T-helper 17 cell (primary cell): Measurements from ENCODE around the gene FIBIN. TPM values are rescaled to one million over a fixed set of nuclear protein-coding genes. Genes with fewer than 3 reads are reported as not detected.

ENCODE experiments used
- ATAC-seq: fragments of 150-1000 bp; cut with Tn5 transposase; 2 replicates; pipeline ENCODE4 v1.10.0; 2021; ENCODE audit warnings: mild to moderate bottlenecking, moderate library complexity
- DNase-seq, 3 donors: peaks; one replicate each; pipeline versions ENCODE4 v3.0.0 to v3.0.0-alpha.2; 2020 to 2021
- H3K9me3 ChIP-seq: one replicate; pipeline ENCODE4 v1.7.0; 2013; ENCODE audit warnings: low read length, mild to moderate bottlenecking; ENCODE audit not compliant: control insufficient read depth, poor library complexity, severe bottlenecking
- H3K27ac Mint-ChIP-seq: one replicate; pipeline ENCODE4 v1.8.0; 2022; ENCODE audit warnings: mild to moderate bottlenecking, moderate library complexity, mixed read lengths
- H3K27me3 Mint-ChIP-seq: one replicate; pipeline ENCODE4 v1.8.0; 2022; ENCODE audit warnings: mixed read lengths
- H3K36me3 Mint-ChIP-seq: one replicate; pipeline ENCODE4 v1.8.0; 2022; ENCODE audit warnings: low read depth, mixed read lengths
- H3K4me1 Mint-ChIP-seq: one replicate; pipeline ENCODE4 v1.8.0; 2022; ENCODE audit warnings: mild to moderate bottlenecking, mixed read lengths
- H3K4me3 Mint-ChIP-seq: one replicate; pipeline ENCODE4 v1.8.0; 2022; ENCODE audit warnings: mild to moderate bottlenecking, moderate library complexity, mixed read lengths
- total RNA-seq, 4 donors: library from RNA in 2 of 4; stranded (reverse) in 2 of 4; gene quantifications; one replicate each; pipeline ENCODE4 v1.2.3 and lab custom pipeline; 2022 to 2026

FIBIN gene
- total RNA-seq (not detected), total RNA-seq (lab: John Stamatoyannopoulos, UW) (0 reads per million in 2 donors)

DNA sequence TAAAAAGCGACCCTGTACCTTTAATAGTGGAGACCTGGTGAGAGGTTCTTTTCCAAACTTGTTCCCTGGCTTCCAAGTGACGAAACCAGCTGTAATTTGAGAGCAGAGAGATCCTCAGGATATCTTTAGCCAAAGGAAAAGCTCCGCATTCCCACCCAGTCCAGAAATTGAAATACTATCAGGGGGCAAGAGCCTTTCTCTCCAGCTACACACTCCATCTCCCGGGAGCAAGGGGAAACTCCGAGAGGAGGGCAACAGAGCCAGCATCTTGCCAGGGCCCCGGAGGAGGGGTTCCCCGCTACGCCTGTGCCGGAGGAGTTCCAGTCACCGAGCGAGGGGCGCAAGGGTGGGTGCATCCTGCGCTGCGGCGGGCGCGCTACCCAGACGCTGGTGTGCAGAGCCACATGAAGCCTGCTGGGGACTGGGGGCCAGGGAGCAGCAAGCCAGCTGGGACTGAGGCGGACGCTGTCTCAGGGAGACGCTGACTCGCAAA lies at the start of gene FIBIN:
Gene FIBIN (plus strand): TSS at position 148 of the 493 bp plus-strand sequence. CDS start 415 bp downstream, outside the sequence.
- no peak for DNase-seq
- Mint-ChIP-seq H3K36me3 (no peaks in the 10 kb centered on the region), H3K4me1 (no peaks in the 10 kb centered on the region), H3K27me3 (no peaks in the 10 kb centered on the region), H3K4me3 (no peak within 1 kb of the TSS), H3K27ac (no peak within 1 kb of the TSS)
- no peaks in the 10 kb centered on the region for H3K9me3 ChIP-seq
- ATAC-seq: no peak

DNA sequence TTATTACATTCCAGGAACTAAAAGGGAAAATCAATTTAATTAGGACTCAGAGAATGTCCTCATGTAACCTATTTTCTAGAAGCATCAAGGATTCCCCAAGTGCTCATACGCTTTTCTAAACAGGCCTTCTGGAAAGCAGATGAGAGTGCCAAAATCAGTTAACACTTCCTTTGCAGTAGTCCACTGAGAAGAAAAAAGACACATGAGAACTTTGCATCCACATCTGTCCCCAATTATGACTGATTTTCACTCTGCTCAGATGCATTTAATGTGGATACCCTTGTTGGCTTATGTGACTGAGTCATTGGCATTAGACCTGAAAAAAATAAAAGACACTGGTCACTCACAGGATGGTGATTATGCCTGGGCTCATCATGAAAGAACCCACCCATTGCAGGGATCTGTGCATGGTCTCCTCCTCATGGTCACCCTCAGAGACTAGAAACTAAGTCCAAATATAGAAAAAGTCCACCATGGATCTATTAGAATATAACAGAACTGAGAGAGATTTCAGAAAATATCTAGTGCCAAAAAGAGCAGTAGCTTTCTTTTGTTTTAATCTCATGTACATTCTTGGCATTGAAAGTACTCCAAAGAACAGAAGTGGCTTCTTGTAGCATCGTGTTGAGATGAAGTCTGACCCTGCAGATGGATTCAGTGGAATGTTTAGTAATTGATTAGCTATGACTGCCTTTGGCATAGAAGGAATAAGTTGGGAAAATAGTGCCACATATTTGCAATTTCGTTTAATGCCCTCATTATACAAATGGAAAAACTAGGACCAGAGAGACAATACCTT lies 48.8 kb upstream of the FIBIN start:
- Mint-ChIP-seq H3K36me3 (no peaks in the 10 kb centered on the region), H3K4me3 (no peak overlapping the region), H3K27ac (no peak overlapping the region), H3K27me3 (no peaks in the 10 kb centered on the region), H3K4me1 (no peaks in the 10 kb centered on the region)
- H3K9me3 ChIP-seq: no peaks in the 10 kb centered on the region
- no peak for DNase-seq
- ATAC-seq: no peak

DNA sequence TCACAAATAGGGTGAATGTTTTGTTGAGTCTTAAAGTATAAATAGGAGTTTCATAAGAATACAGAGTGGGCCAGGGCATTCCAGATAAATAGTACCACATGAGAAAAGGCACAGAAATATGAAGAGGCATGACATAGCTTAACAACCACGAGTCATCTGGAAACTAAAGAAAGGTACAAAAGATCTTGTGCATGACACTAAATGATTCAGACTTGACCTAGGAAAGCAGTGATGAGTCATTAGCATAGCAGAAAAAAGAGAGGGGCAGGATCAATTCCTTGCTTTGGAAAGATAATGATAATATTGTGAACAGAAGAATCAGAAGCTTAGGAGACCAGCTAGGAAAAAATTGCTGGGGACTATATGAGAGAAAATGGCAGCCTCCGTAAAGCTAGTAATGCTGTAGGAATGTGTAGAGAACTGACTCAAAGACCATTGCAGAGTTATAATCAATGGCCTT lies 47.6 kb upstream of the FIBIN start:
- Mint-ChIP-seq H3K4me3 (no peak overlapping the region), H3K4me1 (no peaks in the 10 kb centered on the region), H3K27ac (no peak overlapping the region), H3K27me3 (no peaks in the 10 kb centered on the region), H3K36me3 (no peaks in the 10 kb centered on the region)
- ATAC-seq (no peak), DNase-seq (no peak)
- no peaks in the 10 kb centered on the region for H3K9me3 ChIP-seq

DNA sequence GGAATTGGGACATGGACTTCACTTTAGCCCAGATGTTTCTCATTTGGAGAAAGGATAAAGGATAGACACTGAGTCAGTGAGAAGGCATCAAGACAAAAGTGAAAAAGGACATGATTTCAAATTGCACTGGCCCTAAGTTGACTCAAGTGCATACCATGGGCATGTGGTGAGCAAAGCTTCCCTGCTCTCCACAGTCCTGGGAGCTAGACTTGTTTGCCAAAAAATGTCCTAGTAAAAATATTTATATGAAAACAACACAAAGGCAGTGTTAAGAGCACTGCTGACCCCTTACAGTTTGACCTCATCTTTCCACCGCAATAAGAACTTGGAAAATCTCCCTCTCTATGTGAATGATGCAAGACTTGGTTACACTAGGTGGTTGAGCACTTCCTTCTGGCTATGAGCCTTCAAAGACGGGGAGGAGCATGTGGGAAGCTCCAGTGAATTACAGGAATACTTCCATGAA lies 46.5 kb upstream of the FIBIN start:
- no peak for DNase-seq
- Mint-ChIP-seq H3K27ac (no peak overlapping the region), H3K4me3 (no peak overlapping the region), H3K27me3 (no peaks in the 10 kb centered on the region), H3K36me3 (no peaks in the 10 kb centered on the region), H3K4me1 (no peaks in the 10 kb centered on the region)
- no peak for ATAC-seq
- H3K9me3 ChIP-seq: no peaks in the 10 kb centered on the region

DNA sequence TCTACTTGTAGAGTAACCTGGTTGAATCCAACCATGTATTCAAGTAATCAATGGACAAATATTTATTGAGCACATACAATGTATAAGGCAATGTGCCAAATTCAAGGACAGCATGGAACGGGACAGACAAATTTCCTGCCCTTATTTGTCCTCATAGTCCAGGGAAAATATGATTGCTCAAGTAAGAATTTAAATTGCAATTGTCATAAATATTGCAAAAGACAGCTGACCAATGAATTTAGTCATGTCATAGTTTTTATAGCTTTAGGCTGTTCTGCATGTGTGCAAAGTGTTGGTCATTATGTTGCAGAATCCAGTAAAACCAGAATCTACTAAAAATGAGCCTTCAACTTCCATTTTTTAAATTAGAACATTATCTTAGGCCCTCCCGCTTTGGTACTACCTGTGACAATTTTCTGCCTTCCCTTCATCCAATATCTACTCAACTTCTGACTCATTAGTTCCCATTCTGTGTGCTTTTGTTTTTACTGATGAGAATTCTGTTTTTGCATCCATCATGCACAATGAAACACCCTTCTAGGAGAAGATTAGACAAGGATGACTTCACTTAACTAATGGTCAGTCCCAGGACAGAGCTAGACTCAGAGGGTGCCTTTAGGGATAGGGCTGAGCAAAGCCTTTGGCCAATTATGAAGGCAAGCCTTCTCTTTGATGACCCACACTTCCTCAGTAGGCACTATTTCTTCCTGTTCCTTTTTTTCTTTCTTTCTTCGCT lies 45.8 kb upstream of the FIBIN start:
- H3K4me1 Mint-ChIP-seq: no peaks in the 10 kb centered on the region
- H3K4me3 Mint-ChIP-seq: no peak overlapping the region
- H3K27ac Mint-ChIP-seq: no peak overlapping the region
- no peaks in the 10 kb centered on the region for H3K27me3 Mint-ChIP-seq
- no peaks in the 10 kb centered on the region for H3K36me3 Mint-ChIP-seq
- no peaks in the 10 kb centered on the region for H3K9me3 ChIP-seq
- no peak for ATAC-seq
- DNase-seq: no peak

DNA sequence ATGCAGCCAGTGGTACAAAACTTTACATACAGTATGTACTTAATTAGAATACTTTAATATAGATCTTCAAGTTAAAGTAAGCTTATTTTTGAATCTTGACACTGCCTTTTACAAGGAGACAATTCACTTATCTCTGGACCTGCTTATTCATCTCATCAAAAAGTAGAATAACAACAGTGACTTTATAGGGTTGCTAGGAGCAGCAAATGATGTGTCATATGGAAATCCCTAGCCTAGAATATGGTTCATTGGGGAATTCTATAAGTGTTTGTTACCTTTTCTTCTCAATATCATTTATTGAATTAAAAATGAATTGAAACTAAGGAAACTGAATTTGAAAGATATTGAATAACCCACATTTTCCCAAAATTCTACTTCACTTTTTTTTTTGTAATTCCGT lies 45.0 kb upstream of the FIBIN start:
- ATAC-seq (no peak), DNase-seq (no peak)
- no peaks in the 10 kb centered on the region for H3K9me3 ChIP-seq
- Mint-ChIP-seq H3K27me3 (no peaks in the 10 kb centered on the region), H3K4me1 (no peaks in the 10 kb centered on the region), H3K27ac (no peak overlapping the region), H3K36me3 (no peaks in the 10 kb centered on the region), H3K4me3 (no peak overlapping the region)

DNA sequence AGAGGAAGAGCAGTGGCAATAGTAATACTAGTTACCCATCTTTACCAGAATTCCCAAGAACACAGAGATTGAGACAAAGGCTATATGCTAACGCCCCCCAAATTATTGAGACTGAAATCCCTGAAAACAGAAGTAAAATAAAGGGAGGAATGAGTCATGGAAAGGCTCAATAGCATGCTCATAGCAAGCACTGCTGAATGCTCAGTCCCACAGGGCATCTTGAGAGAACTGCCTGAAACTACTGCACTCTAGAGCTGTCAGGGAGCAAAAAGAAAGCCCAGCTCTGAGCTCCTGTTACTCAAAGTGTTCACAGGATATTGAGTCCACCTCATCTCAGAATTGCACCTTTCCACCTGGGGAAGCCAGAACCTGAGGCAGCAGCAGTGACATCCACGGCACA lies 44.1 kb upstream of the FIBIN start:
- no peaks in the 10 kb centered on the region for H3K4me1 Mint-ChIP-seq
- no peak overlapping the region for H3K4me3 Mint-ChIP-seq
- no peaks in the 10 kb centered on the region for H3K27me3 Mint-ChIP-seq
- H3K36me3 Mint-ChIP-seq: no peaks in the 10 kb centered on the region
- H3K27ac Mint-ChIP-seq: no peak overlapping the region
- ATAC-seq (no peak), DNase-seq (no peak)
- no peaks in the 10 kb centered on the region for H3K9me3 ChIP-seq

DNA sequence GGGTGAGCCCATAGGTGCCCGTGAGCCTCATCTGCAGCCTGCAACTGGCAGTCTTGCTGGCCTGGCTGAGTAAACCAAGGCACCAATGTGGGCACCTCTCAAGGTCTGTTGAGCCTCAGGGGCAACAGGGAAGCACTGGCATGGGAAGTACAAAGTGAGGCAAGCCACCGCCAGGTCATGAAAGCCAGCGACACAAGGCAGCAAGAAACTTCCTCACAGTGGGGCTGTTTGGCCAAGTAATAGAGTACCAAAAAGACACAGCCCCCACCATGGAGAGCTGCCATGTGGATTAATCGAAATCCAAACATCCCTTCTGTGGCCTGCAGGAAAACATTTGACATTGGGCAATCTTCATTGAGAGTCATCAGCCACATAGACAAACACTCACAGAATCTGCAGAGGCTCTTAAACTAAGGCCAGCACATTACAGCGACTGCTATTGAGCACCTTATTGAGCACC lies 43.6 kb upstream of the FIBIN start:
- no peak overlapping the region for H3K4me3 Mint-ChIP-seq
- no peaks in the 10 kb centered on the region for H3K4me1 Mint-ChIP-seq
- no peak overlapping the region for H3K27ac Mint-ChIP-seq
- ATAC-seq (no peak), DNase-seq (no peak)
- H3K9me3 ChIP-seq: no peaks in the 10 kb centered on the region
- no peaks in the 10 kb centered on the region for H3K36me3 Mint-ChIP-seq
- H3K27me3 Mint-ChIP-seq: no peaks in the 10 kb centered on the region

DNA sequence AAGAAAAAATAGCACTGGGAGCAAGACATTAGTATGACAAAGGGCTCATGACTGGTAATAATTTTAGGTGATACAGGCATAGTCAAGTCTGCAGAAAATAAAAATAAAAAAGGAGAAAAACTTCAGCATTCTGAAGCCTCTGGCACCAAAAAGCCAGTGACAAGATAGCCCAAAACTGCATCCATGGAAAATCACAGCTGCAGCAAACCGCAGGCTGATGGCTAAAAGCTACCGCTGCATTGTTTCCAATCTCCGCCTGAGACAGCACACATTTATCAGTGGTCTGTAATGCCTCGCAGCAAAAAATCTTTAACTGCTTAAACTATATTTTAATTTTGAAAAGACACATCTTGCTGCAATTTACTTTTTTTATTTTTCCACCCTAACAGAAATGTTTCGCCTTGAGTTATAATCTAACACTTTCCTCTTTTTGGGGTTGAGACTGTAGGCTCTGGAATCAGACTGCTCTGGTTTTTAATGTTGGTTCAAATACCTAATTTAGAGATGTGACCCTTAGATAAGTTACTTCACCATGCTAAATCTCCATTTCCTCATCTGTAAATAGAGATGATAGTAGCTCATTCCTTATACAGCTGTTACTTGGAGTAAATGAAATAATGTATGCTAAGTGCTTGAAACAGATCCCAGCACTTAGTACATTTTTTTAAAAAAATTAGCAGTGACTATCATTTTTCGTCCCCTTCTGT lies 42.0 kb upstream of the FIBIN start:
- no peak overlapping the region for H3K27ac Mint-ChIP-seq
- no peak overlapping the region for H3K4me3 Mint-ChIP-seq
- H3K27me3 Mint-ChIP-seq: no peaks in the 10 kb centered on the region
- no peaks in the 10 kb centered on the region for H3K4me1 Mint-ChIP-seq
- ATAC-seq (no peak), DNase-seq (no peak)
- no peaks in the 10 kb centered on the region for H3K36me3 Mint-ChIP-seq
- H3K9me3 ChIP-seq: no peaks in the 10 kb centered on the region

DNA sequence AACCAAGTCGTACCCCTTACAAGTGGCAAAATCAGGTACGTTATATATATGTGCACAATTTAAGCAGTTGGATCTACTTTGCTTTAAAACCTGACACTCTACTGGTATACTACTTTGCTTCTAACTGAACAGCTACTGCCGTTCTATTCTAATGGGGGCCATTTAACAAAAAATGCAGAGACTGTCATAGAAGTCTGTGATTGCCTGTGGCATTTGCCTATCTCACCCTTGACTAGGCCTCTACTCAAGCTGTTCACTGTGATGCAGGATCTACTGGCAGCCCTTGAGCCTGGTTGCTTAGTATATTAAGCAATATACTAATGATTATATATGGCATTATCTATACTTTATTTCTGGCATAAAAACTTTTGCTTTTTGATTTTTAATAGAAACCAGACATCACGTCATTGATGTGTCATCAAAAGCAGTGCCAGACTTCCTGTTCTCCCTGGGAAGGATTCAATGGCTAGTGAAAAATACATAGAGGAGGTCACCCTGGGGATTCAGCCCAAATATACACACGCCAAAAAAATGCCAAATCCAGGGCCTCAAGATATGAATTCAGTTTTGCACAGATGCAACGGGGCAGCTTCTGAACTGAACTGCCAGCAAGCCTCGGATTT lies 40.0 kb upstream of the FIBIN start:
- H3K36me3 Mint-ChIP-seq: no peaks in the 10 kb centered on the region
- no peak for DNase-seq
- no peaks in the 10 kb centered on the region for H3K4me1 Mint-ChIP-seq
- H3K4me3 Mint-ChIP-seq: no peak overlapping the region
- no peaks in the 10 kb centered on the region for H3K9me3 ChIP-seq
- no peaks in the 10 kb centered on the region for H3K27me3 Mint-ChIP-seq
- H3K27ac Mint-ChIP-seq: no peak overlapping the region
- ATAC-seq: no peak

DNA sequence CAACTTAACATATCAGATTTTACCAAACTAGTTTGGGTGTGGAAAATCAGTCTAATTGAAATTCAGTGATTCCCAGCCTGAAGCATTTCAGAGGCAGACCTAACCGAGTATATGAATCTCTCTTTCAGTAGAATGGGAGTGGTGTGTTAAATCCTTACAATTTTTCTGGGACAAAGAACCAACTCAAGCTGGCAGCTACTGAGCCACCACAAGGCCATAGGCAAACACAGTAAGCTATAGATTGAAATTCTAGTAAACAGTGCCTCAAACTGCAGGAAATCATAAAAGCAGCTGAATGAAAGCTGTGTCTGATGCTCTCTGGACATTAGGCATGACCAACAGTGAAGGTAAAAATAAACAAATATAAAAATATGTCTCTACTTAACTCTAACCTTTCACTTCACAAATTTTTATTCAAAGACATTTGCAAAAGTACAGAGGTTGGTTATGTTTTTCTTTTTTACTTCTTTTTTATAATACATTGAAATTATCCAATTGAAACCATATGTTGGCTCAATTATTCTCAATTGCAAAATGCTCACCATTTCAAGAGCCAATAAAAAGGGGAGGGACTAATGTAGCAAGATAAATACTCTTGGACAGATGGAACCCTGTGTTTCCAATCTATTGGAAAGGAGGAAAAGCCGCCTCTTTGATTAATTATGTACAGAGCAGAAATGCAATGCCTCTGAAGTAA lies 35.8 kb upstream of the FIBIN start:
- Mint-ChIP-seq H3K27me3 (no peaks in the 10 kb centered on the region), H3K4me1 (no peaks in the 10 kb centered on the region), H3K36me3 (no peaks in the 10 kb centered on the region), H3K27ac (no peak overlapping the region), H3K4me3 (no peak overlapping the region)
- H3K9me3 ChIP-seq: no peaks in the 10 kb centered on the region
- ATAC-seq (no peak), DNase-seq (no peak)

DNA sequence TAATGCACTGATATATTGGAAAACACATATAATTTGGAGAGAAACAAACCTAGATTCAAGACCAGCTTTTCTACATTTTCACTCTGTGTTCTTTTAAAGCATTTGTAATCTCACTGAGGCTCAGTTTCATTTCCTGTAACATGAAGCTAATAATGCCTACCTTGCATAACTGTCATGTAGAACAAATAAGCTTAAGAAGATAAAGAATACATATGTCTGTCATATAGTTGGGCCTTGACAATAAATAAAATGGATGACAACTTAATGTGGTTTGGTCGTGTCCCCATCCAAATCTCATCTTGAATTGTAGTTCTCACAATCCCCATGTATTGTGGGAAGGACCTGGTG lies 35.2 kb upstream of the FIBIN start:
- Mint-ChIP-seq H3K4me3 (no peak overlapping the region), H3K4me1 (no peaks in the 10 kb centered on the region), H3K27ac (no peak overlapping the region), H3K27me3 (no peaks in the 10 kb centered on the region), H3K36me3 (no peaks in the 10 kb centered on the region)
- ATAC-seq: no peak
- H3K9me3 ChIP-seq: no peaks in the 10 kb centered on the region
- no peak for DNase-seq
